ENCODE measurements around the gene COLEC12.

COLEC12 gene

DNA sequence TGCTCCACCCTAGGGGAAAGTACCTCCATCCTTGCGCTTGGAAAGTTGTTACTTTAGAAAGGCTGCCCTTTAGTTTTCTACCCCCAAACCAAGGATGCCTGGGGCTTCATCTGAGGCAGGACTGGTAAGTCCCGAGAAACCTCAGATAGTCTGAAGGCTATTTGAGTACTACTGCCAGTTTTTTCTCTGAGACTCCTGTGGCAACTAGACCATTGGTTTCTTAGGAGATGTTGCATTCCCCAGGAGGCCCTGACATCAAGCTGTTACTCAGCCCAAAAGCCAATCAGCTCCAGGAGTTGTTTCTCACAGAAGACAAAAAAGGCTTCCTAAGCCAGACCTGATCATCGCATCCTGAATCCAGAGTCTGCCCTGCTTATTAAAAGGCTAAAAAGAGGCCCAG, 67.2 kb downstream of the COLEC12 start (continued):
- no peak for TF ChIP-seq CREB5 (CRISPR knock-in tag; IDR thresholded peaks at IDR 0.05; ENCODE audit: low read depth)
- no peak for TF ChIP-seq RARB (CRISPR knock-in tag; IDR thresholded peaks at IDR 0.05)
- TF ChIP-seq, protein P1, sequence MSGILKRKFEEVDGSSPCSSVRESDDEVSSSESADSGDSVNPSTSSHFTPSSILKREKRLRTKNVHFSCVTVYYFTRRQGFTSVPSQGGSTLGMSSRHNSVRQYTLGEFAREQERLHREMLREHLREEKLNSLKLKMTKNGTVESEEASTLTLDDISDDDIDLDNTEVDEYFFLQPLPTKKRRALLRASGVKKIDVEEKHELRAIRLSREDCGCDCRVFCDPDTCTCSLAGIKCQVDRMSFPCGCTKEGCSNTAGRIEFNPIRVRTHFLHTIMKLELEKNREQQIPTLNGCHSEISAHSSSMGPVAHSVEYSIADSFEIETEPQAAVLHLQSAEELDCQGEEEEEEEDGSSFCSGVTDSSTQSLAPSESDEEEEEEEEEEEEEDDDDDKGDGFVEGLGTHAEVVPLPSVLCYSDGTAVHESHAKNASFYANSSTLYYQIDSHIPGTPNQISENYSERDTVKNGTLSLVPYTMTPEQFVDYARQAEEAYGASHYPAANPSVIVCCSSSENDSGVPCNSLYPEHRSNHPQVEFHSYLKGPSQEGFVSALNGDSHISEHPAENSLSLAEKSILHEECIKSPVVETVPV (CRISPR knock-in tag; IDR thresholded peaks at IDR 0.05): no peak

GRCh38 chr18:432791-433190, 67.7 kb downstream of the COLEC12 start:
- no peak for ATAC-seq
- TF ChIP-seq POU6F1 (CRISPR knock-in tag; IDR thresholded peaks at IDR 0.05; ENCODE audit: borderline replicate concordance, low read depth) (no peak), PPARA (CRISPR knock-in tag; IDR thresholded peaks at IDR 0.05; ENCODE audit: borderline replicate concordance) (no peak), ISL1 (CRISPR knock-in tag; IDR thresholded peaks at IDR 0.05) (no peak), PATZ1 (CRISPR knock-in tag; IDR thresholded peaks at IDR 0.05; ENCODE audit: borderline replicate concordance) (no peak), ARNTL (CRISPR knock-in tag; IDR thresholded peaks at IDR 0.05; ENCODE audit: borderline replicate concordance, low read depth) (no peak), RARB (CRISPR knock-in tag; IDR thresholded peaks at IDR 0.05) (no peak), ESRRG (CRISPR knock-in tag; IDR thresholded peaks at IDR 0.05) (no peak), TCF4 (CRISPR knock-in tag; IDR thresholded peaks at IDR 0.05; ENCODE audit: borderline replicate concordance) (no peak), TOX (CRISPR knock-in tag; IDR thresholded peaks at IDR 0.05; ENCODE audit: borderline replicate concordance) (no peak), ZFP3 (CRISPR knock-in tag; IDR thresholded peaks at IDR 0.05) (no peak), ZFP30 (CRISPR knock-in tag; IDR thresholded peaks at IDR 0.05) (no peak), CSDC2 (CRISPR knock-in tag; IDR thresholded peaks at IDR 0.05) (no peak), ZNF565 (CRISPR knock-in tag; conservative IDR thresholded peaks at IDR 0.05; ENCODE audit: low read depth) (no peak)
- TF ChIP-seq, protein P1 (CRISPR knock-in tag; IDR thresholded peaks at IDR 0.05): no peak

GRCh38 chr18:429030-429429, 71.5 kb downstream of the COLEC12 start:
- ATAC-seq: no peak
- TF ChIP-seq ZNF8 (CRISPR knock-in tag; IDR thresholded peaks at IDR 0.05) (no peak), ZNF565 (CRISPR knock-in tag; conservative IDR thresholded peaks at IDR 0.05; ENCODE audit: low read depth) (no peak), ISL1 (CRISPR knock-in tag; IDR thresholded peaks at IDR 0.05) (no peak), TOX (CRISPR knock-in tag; IDR thresholded peaks at IDR 0.05; ENCODE audit: borderline replicate concordance) (no peak), RARB (CRISPR knock-in tag; IDR thresholded peaks at IDR 0.05) (no peak), OSR1 (CRISPR knock-in tag; IDR thresholded peaks at IDR 0.05) (no peak), PPARA (CRISPR knock-in tag; IDR thresholded peaks at IDR 0.05; ENCODE audit: borderline replicate concordance) (no peak), ZNF70 (CRISPR knock-in tag; IDR thresholded peaks at IDR 0.05) (no peak), BACH2 (CRISPR knock-in tag; IDR thresholded peaks at IDR 0.05; ENCODE audit: borderline replicate concordance) (no peak), CSDC2 (CRISPR knock-in tag; IDR thresholded peaks at IDR 0.05) (no peak), SNAI2 (CRISPR knock-in tag; IDR thresholded peaks at IDR 0.05) (no peak)
- TF ChIP-seq, protein P2, sequence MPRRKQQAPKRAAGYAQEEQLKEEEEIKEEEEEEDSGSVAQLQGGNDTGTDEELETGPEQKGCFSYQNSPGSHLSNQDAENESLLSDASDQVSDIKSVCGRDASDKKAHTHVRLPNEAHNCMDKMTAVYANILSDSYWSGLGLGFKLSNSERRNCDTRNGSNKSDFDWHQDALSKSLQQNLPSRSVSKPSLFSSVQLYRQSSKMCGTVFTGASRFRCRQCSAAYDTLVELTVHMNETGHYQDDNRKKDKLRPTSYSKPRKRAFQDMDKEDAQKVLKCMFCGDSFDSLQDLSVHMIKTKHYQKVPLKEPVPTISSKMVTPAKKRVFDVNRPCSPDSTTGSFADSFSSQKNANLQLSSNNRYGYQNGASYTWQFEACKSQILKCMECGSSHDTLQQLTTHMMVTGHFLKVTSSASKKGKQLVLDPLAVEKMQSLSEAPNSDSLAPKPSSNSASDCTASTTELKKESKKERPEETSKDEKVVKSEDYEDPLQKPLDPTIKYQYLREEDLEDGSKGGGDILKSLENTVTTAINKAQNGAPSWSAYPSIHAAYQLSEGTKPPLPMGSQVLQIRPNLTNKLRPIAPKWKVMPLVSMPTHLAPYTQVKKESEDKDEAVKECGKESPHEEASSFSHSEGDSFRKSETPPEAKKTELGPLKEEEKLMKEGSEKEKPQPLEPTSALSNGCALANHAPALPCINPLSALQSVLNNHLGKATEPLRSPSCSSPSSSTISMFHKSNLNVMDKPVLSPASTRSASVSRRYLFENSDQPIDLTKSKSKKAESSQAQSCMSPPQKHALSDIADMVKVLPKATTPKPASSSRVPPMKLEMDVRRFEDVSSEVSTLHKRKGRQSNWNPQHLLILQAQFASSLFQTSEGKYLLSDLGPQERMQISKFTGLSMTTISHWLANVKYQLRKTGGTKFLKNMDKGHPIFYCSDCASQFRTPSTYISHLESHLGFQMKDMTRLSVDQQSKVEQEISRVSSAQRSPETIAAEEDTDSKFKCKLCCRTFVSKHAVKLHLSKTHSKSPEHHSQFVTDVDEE (CRISPR knock-in tag; IDR thresholded peaks at IDR 0.05): no peak

Data from SK-N-SH treated with all-trans-retinoic acid at 6 μM for 48 hours (cell line).